Lower leg skin (tissue), 3 donors: ENCODE measurements around the gene TUBGCP6.

Experiments used
- POLR2A ChIP-seq, 2 donors: fragments of 450-650 bp; IDR thresholded peaks; one replicate each; pipeline ENCODE4 v1.6.1; 2016 to 2017; ENCODE audit warnings: antibody characterized with exemption in 2 of 2, mild to moderate bottlenecking in 1 of 2, moderate library complexity in 1 of 2
- TF ChIP-seq, protein P1 (sequence below), 3 donors: fragments of 450-650 bp; IDR thresholded peaks; one replicate each; pipeline ENCODE4 v1.5.1; 2016; ENCODE audit warnings: antibody characterized with exemption in 3 of 3, mild to moderate bottlenecking in 3 of 3, moderate library complexity in 2 of 3

GRCh38 chr22:50250249-50250554, 5.4 kb upstream of the TUBGCP6 start:
- no peak for TF ChIP-seq POLR2A (IDR thresholded peaks at IDR 0.05)
- TF ChIP-seq, protein P1, sequence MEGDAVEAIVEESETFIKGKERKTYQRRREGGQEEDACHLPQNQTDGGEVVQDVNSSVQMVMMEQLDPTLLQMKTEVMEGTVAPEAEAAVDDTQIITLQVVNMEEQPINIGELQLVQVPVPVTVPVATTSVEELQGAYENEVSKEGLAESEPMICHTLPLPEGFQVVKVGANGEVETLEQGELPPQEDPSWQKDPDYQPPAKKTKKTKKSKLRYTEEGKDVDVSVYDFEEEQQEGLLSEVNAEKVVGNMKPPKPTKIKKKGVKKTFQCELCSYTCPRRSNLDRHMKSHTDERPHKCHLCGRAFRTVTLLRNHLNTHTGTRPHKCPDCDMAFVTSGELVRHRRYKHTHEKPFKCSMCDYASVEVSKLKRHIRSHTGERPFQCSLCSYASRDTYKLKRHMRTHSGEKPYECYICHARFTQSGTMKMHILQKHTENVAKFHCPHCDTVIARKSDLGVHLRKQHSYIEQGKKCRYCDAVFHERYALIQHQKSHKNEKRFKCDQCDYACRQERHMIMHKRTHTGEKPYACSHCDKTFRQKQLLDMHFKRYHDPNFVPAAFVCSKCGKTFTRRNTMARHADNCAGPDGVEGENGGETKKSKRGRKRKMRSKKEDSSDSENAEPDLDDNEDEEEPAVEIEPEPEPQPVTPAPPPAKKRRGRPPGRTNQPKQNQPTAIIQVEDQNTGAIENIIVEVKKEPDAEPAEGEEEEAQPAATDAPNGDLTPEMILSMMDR (IDR thresholded peaks at IDR 0.05), result no peak
